GM19452 (cell line): ENCODE results near the gene WEE1.
"Not testable (repeated sequence)": the region's sequence is repeated elsewhere in the genome, so short reads cannot be mapped to it uniquely, and the experiment has no call there.

Experiments used
- ATAC-seq: cut with Tn5 transposase; IDR thresholded peaks from one replicate; pipeline ENCODE4 v1.9.1; 2021; ENCODE audit not compliant: unreplicated experiment

WEE1 gene

DNA sequence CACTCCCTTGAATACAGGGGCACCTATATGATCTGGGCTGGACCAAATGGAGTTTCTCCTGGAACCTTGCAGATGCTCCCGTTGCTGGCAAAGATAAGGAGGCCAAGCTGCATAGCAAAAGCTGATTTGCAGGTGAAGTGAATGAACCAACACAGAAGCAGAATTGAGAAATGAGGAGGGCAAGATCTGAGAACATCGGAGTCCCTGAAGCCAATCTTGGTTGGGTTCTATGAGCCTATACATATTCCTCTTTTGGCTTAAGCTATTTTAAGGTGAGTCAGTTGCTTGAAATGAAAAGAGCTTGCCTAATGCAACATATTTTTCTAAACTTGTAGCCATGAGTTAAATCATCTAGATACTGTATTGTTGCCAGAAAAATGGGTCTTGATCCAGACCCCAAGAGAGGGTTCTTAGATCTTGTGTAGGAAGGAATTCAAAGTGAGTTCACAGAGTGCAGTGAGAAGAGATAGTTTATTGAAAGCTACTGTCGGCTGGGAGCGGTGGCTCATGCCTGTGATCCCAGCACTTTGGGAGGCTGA lies 23.5 kb downstream of the WEE1 start:
- no peak for ATAC-seq

DNA sequence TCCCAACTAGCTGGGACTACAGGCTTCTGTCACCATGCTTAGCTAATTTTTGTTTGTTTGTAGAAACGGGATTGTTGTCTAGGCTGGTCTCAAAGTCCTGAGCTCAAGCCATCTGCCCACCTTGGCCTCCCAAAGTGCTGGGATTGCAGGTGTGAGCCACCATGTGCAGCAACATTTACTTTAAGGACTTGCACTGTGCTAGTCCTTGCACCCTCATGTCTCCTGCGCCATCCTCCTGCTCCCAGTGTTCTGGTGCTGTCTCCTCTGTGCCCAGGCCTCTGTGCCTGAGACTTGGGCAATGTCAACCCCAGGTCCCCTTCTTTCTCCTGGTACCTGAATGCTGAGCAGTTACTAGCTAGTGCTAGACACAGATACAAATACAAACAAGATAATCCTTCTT lies 26.7 kb downstream of the WEE1 start:
- no peak for ATAC-seq

DNA sequence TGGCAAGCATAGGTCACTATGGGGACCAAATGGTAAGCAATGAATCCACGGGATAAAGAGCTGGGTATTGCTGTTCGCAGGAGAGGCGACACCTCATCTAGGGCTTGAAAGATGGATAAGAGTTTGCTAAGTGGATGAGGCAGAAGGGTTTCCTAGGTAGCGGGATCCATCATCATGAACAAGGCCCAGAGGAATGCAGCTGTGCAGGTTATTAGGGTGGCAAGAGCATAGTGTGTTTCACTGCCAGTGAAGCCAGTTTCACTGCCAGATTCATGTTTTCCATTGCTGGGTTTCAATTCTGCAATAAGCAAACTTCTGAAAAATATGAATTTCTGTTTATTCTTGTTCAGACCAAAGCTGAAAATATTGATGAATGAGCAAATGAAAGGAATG lies 27.2 kb downstream of the WEE1 start:
- peak; percentile 51 for ATAC-seq

DNA sequence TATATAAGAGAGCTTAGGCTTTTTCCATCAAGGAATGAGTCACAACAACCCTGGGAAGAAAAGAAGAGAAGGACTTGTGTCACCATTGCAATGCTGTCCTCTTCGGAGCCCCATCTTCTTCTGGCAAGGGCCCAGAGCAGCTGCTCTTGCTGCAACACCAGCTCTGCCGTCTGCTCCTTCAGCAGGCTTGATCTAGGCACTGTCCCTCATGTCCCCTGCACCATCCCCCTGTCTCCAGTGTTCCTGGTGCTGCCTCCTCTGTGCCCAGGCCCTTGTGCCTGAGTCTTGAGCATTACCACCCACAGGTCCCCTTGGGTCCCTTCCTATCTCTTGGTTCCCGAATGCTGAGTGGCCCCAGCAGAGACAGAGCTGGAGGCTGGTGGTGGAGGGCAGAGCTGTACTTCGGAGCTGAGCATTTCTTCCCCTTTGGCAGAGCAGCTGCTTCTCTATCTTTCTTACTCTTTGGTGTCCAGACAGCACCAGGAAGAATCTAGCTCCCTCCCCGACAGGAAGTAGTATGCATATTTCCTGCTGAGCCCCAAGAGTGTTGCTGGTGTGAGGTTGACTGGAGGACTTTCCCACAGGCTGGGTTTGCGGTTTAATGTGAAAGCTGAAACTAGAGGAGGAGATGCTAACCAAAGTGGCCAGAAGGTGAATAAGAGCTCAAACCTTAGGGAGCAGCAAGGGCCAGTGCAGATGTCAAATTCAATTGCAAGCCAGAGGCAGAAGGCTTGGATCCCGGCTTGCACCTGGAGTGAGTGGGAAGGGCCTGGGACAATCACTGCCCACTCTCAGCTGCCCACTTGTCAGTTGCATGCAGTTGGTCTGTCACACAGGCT lies 27.8 kb downstream of the WEE1 start:
- peak; percentile 78 for ATAC-seq

DNA sequence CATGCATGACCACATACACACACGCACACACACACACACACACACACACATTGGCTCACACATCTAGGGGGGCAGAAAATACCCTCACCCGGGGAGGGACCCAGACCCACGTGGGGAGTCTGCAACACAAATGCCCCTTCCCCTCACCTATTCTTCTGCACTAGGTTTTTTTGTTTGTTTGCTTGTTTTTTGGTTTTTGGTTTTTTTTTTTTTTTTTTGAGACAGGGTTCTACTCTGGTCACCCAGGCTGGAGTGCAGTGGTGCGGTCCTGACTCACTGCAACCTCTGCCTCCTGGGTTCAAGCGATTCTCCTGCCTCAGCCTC lies 28.4 kb downstream of the WEE1 start:
- no peak for ATAC-seq

DNA sequence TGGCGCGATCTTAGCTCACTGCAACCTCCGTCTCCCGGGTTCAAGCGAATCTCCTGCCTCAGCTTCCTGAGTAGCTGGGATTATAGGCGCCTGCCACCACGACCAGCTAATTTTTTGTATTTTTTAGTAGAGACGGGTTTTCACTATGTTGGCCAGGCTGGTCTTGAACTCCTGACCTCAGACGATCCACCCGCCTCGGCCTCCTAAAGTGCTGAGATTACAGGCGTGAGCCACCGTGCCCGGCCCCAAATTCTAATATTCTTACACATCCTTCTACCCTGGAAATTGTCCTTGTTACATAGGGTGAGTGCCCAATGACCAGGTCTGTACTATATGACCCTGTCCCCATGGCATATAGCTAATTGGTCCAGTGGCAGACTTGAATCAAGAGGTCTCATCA lies 29.7 kb downstream of the WEE1 start:
- ATAC-seq: not testable (repeated sequence)

DNA sequence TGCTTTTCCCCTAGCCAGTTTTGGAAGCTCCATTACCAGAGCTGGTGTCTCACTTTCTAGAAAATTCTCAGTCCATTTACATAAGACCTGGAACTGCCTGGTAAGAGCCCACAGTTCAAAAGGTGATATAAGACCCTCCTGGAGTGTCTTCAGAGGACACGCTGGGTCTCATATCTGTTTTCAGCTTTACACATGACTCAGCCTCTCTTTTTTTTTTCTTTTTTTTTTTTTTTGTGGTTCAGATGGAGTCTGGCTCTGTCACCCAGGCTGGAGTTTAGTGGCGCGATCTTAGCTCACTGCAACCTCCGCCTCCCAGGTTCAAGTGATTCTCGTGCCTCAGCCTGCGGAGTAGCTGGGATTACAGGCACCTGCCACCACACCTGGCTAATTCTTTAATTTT lies 30.7 kb downstream of the WEE1 start:
- ATAC-seq: no peak

DNA sequence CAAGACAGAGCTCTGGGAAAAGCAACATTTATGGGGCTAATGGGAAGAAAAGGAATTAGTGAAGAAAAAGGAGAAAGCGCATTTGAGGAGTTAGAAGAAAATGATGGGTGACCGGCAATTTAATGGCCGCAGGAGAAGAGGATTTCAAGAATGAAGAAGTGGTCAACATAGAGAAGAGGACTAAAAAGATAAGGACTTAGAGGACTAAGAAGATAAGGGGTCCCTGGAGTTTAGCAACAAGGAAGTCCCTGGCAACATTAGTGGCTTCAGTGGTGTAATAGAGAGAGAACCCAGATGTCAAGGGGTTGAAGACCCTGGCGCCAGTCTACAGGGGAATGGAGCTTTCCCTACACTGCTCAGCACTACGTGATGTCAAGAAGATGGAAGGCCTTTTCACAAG lies 32.3 kb downstream of the WEE1 start:
- ATAC-seq: no peak

DNA sequence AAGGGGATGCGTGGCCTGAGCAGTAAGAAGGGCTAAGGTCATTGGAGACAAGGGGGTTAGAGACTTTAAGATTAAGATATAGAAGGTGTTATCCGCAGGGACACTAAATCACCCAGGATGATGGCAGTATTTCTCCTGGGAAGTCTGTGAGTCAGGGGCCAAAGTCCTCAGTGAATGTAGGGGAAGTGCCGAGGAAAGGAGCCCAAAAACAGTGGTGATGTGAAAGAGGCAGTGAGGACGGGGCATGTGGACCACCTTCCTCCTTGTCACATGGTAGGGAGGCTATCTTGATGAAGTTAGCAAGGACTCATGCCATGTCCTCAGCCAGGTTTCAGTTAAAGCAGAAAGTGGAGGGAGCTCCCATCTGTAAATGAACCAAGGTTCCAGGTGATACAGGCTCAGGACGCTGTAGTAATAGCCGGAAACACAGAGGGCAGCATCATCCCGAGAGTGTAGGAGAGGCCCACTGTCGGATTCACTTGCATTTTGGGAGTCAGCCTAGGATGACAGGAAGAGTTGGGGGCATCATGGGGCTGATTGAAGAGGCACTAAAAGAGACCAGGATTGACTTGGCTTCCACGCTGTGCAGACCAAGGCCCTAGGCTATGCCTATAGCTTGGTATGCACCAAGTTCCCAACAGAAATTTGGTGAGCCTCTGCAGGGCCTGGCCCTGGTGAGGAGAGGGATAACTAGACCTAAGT lies 33.5 kb downstream of the WEE1 start:
- ATAC-seq: no peak

DNA sequence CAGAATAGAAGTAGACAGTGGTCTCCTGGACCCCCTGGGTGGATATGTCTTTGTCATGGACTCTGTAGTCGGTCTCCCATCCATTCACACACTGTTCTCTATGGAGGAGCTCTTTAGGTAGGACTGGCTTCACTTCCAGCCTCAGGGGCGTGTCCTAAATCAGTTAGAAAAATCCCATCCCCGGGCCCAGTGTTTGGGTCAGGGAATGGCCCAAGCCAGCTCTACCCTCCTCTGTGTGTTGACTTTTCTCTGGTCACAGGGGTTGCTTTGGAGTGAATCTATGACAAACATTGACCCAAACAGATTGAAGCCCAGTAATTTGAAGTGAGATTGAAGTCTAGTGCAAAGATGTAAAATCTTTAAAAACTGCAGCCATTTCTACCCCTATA lies 34.0 kb downstream of the WEE1 start:
- ATAC-seq: no peak

DNA sequence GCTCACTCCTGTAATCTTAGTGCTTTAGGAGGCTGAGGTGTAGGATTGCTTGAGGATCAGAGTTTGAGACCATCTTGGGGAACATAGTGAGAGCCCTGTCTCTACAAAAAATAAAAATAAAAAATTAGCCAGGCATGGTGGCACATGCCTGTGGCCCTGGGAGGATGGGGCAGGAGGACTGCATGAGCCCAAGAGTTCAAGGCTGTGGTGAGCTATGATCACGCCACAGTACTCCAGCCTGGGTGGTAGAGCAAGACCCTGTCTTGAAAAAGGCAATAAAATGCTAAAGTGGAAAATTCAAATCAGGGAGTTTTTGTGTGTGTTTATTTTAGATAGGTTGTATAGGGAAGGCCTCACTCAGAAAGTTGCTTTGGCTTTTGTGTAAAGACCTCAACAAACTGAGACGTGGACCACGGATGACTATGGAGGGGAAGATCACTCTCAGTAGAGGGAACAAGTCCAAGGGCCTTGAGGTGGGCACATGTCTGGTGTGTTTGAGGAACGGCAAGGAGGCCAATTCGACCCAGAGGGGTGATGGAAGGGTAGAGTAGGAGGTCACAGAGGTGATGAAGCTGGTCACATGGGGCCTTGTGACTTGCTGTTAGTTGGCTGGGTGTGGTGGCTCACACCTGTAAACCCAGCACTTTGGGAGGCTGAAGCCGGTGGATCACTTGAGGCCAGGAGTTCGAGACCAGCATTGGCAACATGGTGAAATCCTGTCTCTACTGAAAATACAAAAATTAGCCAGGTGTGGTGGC lies 35.7 kb downstream of the WEE1 start:
- ATAC-seq: no peak

DNA sequence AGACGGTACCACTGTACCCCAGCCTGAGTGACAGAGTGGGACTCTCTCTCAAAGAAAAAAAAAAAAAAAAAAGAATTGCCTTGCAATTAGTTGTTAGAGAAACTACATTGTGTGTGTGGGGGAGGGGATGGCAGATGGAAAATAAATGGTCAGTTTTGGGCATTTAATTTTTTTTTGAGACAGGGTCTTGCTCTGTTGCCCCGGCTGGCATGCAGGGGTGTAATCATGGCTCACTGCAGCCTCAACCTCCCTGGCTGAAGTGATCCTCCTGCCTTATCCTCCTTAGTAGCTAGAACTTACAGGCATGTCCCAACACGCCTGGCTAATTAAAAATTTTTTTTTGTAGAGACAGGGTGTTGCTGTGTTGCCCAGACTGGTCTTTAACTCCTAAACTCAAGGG lies 36.4 kb downstream of the WEE1 start:
- no peak for ATAC-seq

DNA sequence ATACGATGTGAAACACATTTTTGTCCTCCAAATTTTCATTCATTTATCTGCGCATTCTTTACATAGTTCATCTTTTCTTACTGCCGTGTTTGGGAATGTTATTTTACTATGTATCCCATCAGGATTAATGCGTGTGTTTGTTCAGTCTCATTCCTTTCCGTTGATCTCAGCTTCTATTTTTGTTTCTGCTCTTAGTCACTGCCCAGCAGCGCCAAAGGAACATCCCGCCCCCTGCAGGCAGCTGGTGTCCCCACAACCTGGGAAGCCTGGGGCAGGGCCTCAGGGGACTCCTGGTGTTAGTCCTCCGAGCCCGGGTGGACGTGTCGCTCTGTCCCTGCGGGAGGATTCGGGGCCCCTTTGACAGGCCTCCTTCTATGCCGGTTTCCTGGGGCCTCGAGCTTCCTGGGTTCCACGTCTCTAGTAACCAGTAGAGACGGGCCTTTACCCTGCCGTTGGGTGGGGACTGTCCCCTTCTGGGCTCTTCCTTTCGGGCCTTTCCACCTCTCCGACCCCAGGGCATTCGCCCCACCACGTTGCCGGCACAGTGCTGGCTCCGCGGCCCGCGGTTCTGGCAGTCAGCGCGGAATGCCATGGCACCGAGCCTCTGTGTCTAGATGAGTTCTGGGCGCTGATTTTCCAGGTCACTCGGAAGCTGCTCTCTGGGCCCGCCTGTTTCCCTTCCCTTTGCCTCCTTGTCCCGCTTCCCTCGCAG lies 39.8 kb downstream of the WEE1 start:
- peak; percentile 42 for ATAC-seq

DNA sequence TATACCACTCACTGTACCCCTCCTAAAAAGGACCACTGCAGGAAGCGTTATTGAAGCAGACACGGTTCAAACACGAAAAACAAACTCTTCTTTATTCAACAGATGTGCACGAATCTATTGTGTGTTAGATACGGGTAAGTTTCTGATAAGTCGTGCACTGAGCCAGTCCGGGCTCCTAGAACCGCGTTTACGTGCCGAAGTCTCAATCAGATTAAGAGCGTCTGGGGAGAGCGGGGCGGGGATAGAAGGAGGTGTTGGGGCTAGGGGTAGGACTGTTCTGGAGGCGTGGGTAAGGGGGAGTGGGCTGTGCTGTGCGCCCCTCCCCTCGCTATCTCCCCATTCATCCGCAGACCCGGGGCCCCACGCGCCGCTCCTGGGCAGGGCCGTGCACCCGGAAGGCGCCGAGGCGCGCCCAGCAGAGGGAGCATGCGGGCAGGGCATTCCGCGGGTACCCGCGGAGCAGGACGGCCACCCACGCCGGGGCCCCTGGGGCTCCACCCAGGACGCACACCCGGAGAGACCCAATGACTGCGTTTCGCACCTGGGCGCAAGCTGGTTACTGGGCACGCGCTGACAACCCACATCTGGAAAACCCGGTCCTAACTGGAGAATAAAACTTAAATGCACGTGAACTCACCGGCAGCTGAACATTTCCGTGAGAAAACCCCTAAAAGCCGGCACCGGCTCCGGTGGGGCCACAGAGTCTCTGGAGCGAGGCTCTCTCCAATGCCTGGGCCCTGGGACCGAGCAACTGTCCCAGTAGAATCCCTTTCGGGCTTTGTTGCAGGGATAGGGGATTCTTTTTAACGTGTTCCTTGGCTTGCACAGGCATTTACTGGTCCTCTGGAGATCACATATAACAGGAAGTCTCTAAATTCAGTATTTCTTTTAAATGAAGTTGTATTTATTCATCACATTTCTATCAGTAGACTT lies 40.6 kb downstream of the WEE1 start:
- ATAC-seq: peak; percentile 76

DNA sequence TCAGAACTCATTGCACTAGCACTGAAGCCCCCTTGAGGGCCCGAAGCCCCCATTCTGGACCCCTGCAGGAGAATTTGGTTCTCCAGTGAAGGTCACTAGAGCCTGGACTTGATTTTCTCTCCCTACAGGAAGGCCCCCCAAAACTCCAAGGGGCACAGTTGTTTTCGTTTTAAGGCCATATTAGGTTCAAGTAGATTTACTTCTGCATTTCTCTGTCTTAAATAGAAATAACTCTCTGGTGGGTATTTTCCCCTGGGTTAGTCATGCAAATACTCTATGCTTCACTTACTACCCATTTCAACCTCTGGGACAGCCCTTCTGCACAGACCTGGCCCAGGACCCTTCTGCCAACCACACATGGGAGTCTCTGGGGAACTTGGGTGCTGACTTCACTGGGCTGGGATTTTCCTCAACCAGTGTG lies 41.6 kb downstream of the WEE1 start:
- peak; percentile 42 for ATAC-seq

DNA sequence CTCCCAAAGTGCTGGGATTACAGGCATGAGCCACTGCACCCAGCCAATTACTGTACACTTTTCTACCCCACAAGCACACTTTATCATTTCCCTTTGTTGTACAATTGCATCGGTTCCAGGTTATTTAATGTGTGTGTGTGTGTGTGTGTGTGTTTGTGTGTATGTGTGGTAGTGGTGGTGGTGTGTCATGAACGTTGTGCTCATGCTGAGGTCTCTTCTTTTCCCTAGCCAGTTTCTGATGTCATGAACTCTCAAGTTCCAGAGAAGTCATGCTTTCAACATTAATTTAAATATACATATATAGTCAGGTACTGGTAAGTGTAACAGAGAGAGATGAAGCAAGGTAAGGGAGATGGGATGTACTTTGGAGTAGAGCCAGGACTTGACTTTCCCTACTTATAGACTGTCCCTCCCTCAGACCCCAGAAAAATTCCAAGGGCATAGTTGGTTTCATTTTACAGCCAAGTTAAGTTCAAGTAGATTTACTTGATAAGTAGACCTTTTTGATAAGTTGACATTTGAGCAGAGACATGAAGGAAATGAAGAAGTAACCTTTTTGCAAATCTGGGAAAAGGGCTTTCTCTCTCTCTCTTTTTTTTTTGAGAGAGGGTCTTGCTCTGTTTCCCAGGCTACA lies 42.7 kb downstream of the WEE1 start:
- no peak for ATAC-seq

DNA sequence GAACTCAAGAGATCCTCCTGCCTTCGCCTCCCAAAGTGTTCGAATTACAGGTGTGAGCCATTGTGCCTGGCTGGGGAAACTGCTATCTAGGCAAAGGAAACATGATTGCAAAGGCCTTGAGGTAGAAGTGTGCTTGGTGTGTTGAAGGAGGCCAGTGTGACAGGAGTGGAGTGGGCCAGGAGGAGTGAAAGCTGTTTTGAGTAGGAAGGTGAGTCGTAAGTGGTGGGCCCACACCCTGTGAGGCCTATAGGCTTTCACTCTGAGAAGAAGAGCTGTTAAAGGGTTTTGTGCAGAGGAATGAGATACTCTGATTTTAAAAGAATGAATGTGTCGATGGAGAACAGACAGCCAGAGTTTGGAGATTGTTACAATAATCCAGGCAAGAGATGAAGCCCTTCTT lies 43.4 kb downstream of the WEE1 start:
- ATAC-seq: no peak

DNA sequence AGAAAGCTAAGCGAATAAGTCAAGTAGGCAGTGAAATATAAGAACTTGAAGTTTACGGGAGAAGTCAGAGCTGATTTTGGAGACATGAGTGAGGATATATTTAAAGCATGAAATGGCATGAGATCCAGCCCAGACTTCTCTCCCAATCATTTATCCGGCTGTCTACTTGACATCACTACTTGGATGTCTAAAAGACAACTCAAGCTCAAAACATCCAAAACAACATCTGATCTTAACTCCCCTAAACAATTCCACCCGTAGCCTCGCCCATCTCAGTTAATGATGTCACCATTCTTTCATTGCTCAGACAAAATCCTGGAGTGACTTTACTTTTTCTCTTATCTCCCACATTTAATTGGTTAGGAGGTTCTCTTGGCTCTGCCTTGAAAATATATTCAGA lies 44.5 kb downstream of the WEE1 start:
- ATAC-seq: no peak

DNA sequence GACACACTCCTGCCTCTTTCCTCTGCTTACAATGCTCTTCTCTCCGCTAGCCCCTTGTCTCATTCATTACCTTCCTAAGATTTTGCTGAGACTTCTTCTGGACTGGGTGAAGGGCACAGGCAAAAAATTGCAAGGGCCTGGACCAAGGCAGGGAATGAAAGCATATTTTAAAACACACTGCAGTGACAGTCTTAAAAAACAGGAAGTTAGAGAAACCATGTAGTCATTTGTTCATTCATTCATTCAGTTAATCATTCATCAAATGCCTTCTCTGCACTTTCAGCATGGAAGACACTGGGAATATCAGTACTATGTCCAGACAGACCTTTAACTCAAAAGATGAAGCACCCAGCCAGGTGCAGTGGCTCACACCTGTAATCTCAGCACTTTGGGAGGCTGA lies 45.5 kb downstream of the WEE1 start:
- ATAC-seq: no peak

DNA sequence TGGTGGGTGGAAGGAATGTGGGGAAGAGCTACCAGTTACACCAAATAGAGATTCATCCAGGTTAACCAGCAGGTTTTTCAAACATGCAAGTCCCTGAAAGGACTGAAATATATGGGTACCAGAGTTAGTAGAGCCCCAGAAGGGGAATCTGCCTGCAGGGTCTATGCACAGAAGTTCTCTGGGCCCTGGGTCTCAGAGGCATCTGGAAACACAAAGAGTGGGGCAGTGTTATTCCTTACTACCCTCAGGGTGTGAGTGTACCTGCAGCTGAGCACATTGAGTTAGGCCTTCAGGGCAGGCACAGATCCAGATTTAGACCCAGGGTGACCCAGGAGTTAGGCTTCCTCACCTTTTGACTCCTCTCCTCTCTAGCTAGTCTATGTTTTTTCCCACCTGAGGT lies 46.5 kb downstream of the WEE1 start:
- ATAC-seq: no peak
